GM04504 (cell line): Measurements from ENCODE around the gene PCSK5.
"Not testable (repeated sequence)": the region's sequence is repeated elsewhere in the genome, so short reads cannot be mapped to it uniquely, and the experiment has no call there.

ENCODE experiments used
- DNase-seq: peaks from one replicate; pipeline ENCODE4 v3.0.0-alpha.2; 2012; ENCODE audit warnings: low read depth

PCSK5 gene

GRCh38 chr9:75890472-75891276, at the start of gene PCSK5:
PCSK5 (plus strand) TSS chr9:75890673; CDS start chr9:75891182, 509 bp downstream.
- DNase-seq: peak; percentile 41

- no peak for DNase-seq
These were observed 46.2 kb upstream of the PCSK5 start for GRCh38 chr9:75844321-75844720.

GRCh38 chr9:75845806-75846205, 44.7 kb upstream of the PCSK5 start:
- DNase-seq: no peak

DNA sequence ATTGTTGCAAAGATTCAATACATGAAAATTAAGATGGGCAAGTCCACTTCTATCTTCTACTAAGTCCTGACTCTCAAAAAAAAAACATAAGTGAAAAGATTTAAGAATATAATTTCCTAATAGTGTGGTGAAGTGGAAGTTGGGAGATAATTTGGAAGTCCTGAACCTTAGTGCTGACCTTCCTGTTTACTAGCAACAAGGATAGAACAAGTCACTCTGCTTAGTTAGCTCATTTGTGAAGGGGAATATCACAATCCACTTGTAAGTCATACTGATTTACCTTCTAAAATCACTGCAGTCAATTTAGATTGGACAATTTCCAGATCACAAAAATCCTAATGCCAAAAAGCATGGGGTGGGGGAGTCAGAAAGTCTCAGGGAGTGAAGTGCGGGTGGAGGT, 43.4 kb upstream of the PCSK5 start:
- DNase-seq: no peak

- no peak for DNase-seq
These were observed 39.8 kb upstream of the PCSK5 start for GRCh38 chr9:75850459-75851200.

GRCh38 chr9:75851917-75852316, 38.6 kb upstream of the PCSK5 start:
- DNase-seq: no peak

DNA sequence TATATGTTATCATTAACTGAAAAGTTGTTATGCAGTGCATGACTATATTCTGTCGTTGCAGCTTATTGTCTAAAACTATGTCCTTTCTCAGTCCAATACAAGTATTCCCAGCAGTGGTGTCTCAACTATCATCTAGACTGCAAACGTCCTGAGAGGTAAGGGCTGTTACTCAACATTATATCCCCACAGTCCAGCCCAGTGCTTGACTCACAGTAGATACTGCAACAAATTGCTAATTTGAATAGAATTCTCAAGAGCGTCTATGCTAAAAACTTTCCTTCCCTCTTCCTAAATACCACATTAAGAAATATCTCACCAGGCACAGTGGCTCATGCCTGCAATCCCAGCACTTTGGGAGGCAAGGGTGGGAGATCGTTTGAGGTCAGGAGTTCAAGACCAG, 37.7 kb upstream of the PCSK5 start:
- DNase-seq: no peak

GRCh38 chr9:75855509-75855908, 35.0 kb upstream of the PCSK5 start:
- no peak for DNase-seq

GRCh38 chr9:75858497-75859092, 31.9 kb upstream of the PCSK5 start:
- DNase-seq: no peak

DNA sequence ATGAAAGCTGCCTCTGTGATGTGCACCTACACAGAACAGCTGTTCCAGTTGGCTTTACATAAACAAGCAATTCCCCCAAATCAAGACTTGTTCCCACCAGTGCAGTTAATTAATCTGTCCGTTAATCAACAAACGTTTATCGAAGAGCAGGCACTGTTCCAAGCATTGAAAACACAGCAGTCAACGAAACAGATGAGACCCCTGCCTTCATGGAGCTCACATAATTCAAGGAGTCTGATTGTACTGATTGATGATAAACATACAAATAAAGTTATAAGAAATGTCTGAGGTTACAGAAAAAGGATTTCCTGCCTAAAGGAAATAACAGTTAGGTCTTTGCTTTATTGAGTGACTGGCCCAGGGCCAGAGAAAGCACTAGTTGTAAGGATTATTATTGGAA, 26.2 kb upstream of the PCSK5 start:
- DNase-seq: no peak

GRCh38 chr9:75866273-75866871, 24.1 kb upstream of the PCSK5 start:
- DNase-seq: peak; percentile 17

DNA sequence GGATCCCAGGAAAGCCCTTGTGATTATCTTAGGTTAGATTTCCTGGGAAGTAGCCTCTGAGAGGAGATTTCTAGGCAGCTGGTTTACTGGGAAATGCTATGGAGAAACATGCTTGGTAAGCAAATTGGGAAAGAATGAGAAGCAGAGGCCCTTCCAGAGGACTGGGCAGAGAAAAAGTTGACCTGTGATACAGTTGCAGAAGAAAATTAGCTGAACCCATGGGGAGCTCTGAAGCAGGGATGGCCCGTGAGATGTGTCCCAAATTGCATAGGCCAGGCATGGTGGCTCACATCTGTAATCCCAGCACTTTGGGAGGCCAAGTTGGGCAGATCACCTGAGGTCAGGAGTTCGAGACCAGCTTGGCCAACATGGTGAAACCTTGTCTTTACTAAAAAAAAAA, 21.9 kb upstream of the PCSK5 start:
- not testable (repeated sequence) for DNase-seq

GRCh38 chr9:75869236-75869635, 21.2 kb upstream of the PCSK5 start:
- DNase-seq: no peak

DNA sequence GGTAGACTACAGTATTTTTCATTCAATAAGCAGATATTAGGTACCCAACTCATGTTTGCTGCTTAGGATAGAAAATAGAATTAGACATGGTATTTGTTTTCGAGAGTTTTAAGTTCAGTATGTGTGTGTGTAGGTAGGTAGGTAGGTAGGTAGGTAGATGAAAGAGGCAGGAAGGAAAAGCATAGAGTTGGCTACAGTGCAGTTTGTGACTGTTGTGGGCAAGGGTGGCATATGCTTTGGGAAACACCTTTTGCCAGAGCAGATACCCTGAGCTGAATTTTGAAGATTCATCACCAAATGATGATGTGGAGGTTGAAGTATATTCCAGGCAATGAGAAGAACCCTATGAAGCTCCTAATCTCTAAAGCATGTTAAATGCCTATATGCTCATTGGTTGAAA, 20.0 kb upstream of the PCSK5 start:
- DNase-seq: no peak

DNA sequence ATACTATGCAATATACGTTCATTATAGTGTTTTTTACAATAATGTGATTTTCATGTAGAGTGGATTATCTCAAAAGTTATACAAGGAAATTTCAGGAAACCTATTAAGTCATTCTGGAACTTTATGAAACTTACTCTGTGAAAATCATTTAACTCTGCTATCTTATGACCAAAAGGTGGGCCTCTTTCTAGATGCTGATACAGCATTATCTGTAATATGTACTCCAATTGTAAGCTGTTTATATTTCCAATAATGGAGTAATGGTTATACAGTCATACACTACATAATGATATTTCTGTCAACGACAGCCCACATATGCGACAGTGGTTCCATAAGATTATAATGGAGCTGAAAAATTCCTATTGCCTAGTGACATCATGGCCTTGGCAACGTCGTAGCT, 18.8 kb upstream of the PCSK5 start:
- DNase-seq: no peak

DNA sequence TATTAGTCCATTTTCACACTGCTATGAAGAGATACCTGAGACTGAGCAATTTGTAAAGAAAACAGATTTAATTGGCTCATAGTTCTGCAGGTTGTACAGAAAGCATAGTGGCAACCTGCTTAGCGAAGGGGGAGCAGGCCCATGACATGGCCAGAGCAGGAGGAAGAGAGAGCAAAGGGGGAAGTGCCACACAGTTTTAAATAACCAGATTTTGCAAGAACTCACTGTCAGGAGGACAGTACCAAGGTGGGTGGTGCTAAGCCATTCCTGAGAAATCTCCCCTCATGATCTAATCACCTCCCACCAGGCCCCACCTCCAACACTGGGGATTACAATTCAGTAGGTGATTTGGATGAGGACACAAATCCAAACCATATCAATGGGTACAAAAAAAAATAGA, 16.8 kb upstream of the PCSK5 start:
- DNase-seq: no peak

DNA sequence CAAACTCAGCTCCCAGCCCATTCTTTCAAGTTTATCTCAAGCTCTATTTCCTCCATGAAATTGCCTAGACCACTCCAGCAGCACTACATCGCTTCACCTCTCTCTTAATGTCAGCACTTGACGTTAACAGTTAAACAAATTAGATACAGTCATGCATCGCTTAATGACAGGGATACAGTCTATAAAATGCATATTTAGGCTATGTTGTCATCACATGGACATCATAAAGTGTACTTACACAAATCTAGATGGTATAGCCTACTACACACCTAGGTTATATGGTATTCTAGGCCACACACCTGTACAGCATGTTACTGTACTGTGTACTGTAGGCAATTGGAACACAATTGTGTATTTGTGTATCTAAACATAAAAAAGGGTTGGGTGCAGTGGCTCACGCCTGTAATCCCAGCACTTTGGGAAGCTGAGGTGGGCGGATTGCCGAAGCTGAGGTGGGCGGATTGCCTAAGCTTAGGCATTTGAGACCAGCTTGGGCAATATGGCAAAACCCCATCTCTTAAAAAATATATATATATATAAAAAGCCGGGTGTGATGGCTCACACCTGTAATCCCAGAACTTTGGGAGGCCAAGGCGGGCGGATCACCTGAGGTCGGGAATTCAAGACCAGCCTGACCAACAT, 13.4 kb upstream of the PCSK5 start:
- no peak for DNase-seq

DNA sequence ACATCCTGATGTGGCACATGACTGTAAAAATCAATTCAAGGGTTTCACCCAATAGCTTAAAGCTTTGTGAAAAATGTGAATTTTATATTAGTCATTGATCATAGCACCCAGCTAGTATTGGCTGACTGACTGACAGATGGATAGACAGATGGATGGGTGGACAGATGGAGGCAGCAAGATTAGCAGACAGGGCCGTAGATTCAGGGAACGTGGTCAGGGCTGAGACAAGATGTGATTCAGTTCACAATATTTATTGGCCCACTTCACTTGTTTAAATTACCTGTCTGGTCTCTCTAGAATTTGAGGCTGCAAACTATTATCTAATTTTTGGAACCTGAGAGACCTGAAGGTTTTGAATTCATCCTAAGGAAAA, 12.0 kb upstream of the PCSK5 start:
- DNase-seq: no peak

GRCh38 chr9:75880618-75881017, 9.9 kb upstream of the PCSK5 start:
- DNase-seq: no peak

DNA sequence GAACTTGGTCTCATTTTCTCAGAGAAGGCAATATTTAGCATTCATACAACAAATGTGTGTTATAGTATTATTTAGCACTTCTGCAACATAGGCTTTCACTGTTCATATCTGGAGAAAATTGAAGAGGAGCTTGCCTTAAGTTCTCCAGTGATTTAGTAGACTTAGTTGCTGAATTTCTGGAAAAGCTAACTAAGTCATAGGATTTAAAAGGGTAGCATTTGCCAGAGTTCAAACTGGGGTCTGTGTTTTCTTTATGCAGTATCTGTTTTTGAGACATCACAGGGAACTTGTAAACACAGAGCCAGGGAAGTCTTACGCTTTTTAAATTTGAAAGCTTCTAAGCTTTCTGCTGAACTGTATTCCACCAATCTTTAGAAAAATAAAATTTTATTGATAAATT, 8.7 kb upstream of the PCSK5 start:
- DNase-seq: no peak

GRCh38 chr9:75885652-75886051, 4.8 kb upstream of the PCSK5 start:
- no peak for DNase-seq

DNA sequence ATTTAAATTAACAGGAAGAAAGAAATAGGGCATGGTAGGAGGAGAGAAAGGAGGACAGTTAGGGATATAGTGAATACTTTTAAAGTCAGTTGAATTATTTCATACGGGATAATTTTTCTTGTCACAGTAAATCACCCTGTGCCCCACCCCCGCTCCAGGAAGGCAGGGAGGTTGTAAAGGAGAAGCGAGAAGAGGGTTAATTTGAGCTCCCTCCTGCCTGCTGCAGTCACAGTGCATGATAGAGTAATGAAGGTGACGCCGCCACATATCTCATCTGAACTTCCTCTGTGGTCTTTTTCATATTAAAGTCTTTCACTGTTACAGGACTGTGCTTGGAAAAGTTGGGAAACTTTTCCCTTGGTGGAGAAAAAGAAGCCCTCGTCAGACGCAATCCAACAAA, 896 bp upstream of the PCSK5 start:
- DNase-seq: no peak
